ENCODE data around the gene C1orf105.

Gene C1orf105

GRCh38 chr1:172507741-172508140, 87.3 kb downstream of the C1orf105 start:
- TF ChIP-seq EZH2 (optimal IDR thresholded peaks at IDR 0.05; ENCODE audit: low read depth, low read length) (no peak), CTCF (IDR thresholded peaks at IDR 0.05; ENCODE audit: low read length) (no peak), EZH2phosphoT487 (IDR thresholded peaks at IDR 0.05; ENCODE audit: low read length) (no peak)
- DNase-seq: no peak
- H4K20me1 ChIP-seq (ENCODE audit: insufficient read depth, low read length): no peaks in the 10 kb centered on the region

GRCh38 chr1:172510479-172510878, 90.0 kb downstream of the C1orf105 start:
- no peaks in the 10 kb centered on the region for H3K36me3 ChIP-seq (replicated peaks; ENCODE audit: insufficient read depth, low read length)
- no peaks in the 10 kb centered on the region for H3K9me3 ChIP-seq (replicated peaks; ENCODE audit: insufficient read depth, low read length)
- no peaks in the 10 kb centered on the region for H3K9me2 ChIP-seq (replicated peaks; ENCODE audit: insufficient read depth, low read length)
- H3K9ac ChIP-seq (ENCODE audit: low read length): no peak overlapping the region
- H2AFZ ChIP-seq (ENCODE audit: low read length): no peak overlapping the region
- H3K27ac ChIP-seq (ENCODE audit: low read length): no peak overlapping the region
- no peak for TF ChIP-seq EZH2 (optimal IDR thresholded peaks at IDR 0.05; ENCODE audit: low read depth, low read length)
- no peak for TF ChIP-seq CTCF (IDR thresholded peaks at IDR 0.05; ENCODE audit: low read length)
- H3K4me2 ChIP-seq (ENCODE audit: low read depth, low read length): no peak overlapping the region
- no peaks in the 10 kb centered on the region for H3K27me3 ChIP-seq (replicated peaks; ENCODE audit: insufficient read depth, low read length)
- no peaks in the 10 kb centered on the region for H4K20me1 ChIP-seq (ENCODE audit: insufficient read depth, low read length)
- no peak overlapping the region for H3K4me3 ChIP-seq (ENCODE audit: low read length)
- no peaks in the 10 kb centered on the region for H3K4me1 ChIP-seq (ENCODE audit: low read length)
- no peaks in the 10 kb centered on the region for H3F3A ChIP-seq (ENCODE audit: insufficient read depth, low read length)
- no peak for DNase-seq
- H3K79me2 ChIP-seq (ENCODE audit: low read length): no peaks in the 10 kb centered on the region

More at GRCh38 chr1:172507741-172508140, 87.3 kb downstream of the C1orf105 start:
- H2AFZ ChIP-seq (ENCODE audit: low read length): no peak overlapping the region
- no peak overlapping the region for H3K4me3 ChIP-seq (ENCODE audit: low read length)
- no peaks in the 10 kb centered on the region for H3K36me3 ChIP-seq (replicated peaks; ENCODE audit: insufficient read depth, low read length)
- H3K4me1 ChIP-seq (ENCODE audit: low read length): no peaks in the 10 kb centered on the region
- H3F3A ChIP-seq (ENCODE audit: insufficient read depth, low read length): no peaks in the 10 kb centered on the region
- H3K9me3 ChIP-seq (replicated peaks; ENCODE audit: insufficient read depth, low read length): no peaks in the 10 kb centered on the region
- no peak overlapping the region for H3K9ac ChIP-seq (ENCODE audit: low read length)
- H3K4me2 ChIP-seq (ENCODE audit: low read depth, low read length): no peak overlapping the region
- H3K79me2 ChIP-seq (ENCODE audit: low read length): no peaks in the 10 kb centered on the region
- H3K9me2 ChIP-seq (replicated peaks; ENCODE audit: insufficient read depth, low read length): no peaks in the 10 kb centered on the region
- H3K27ac ChIP-seq (ENCODE audit: low read length): no peak overlapping the region
- no peaks in the 10 kb centered on the region for H3K27me3 ChIP-seq (replicated peaks; ENCODE audit: insufficient read depth, low read length)

GRCh38 chr1:172512591-172512990, 92.1 kb downstream of the C1orf105 start:
- Histone ChIP-seq H3K4me1 (ENCODE audit: low read length) (no peaks in the 10 kb centered on the region), H3K79me2 (ENCODE audit: low read length) (no peaks in the 10 kb centered on the region), H3K27me3 (replicated peaks; ENCODE audit: insufficient read depth, low read length) (no peaks in the 10 kb centered on the region), H2AFZ (ENCODE audit: low read length) (no peak overlapping the region), H3K4me2 (ENCODE audit: low read depth, low read length) (no peak overlapping the region), H3K4me3 (ENCODE audit: low read length) (no peak overlapping the region), H3K9me3 (replicated peaks; ENCODE audit: insufficient read depth, low read length) (no peaks in the 10 kb centered on the region), H4K20me1 (ENCODE audit: insufficient read depth, low read length) (no peaks in the 10 kb centered on the region), H3K9ac (ENCODE audit: low read length) (no peak overlapping the region), H3K9me2 (replicated peaks; ENCODE audit: insufficient read depth, low read length) (no peaks in the 10 kb centered on the region), H3F3A (ENCODE audit: insufficient read depth, low read length) (no peaks in the 10 kb centered on the region), H3K27ac (ENCODE audit: low read length) (no peak overlapping the region), H3K36me3 (replicated peaks; ENCODE audit: insufficient read depth, low read length) (no peaks in the 10 kb centered on the region)
- DNase-seq: no peak
- no peak for TF ChIP-seq EZH2 (optimal IDR thresholded peaks at IDR 0.05; ENCODE audit: low read depth, low read length)
- TF ChIP-seq EZH2phosphoT487 (IDR thresholded peaks at IDR 0.05; ENCODE audit: low read length): no peak
- no peak for TF ChIP-seq CTCF (IDR thresholded peaks at IDR 0.05; ENCODE audit: low read length)

All from MM.1S (cell line).